ENCODE measurements around the gene SENP5. TPM values are rescaled to one million over a fixed set of nuclear protein-coding genes. Genes with fewer than 3 reads are reported as not detected.

Gene SENP5
- total RNA-seq (2021; ENCODE audit: unreplicated experiment): 27.6 TPM
- 11.0 and 11.5 TPM in 2 replicates for polyA plus RNA-seq (2012)
- percentile 85 among the genes with signal in this experiment for Bru-seq, nascent RNA
- percentile 88 among the genes with signal in this experiment for BruChase-seq, experiment 1, labeled RNA remaining after a 6-hour chase
- percentile 90 among the genes with signal in this experiment for BruChase-seq, experiment 2, labeled RNA remaining after a 2-hour chase
- long read RNA-seq, full-length matches to known transcripts: 24 of 42 reads
- long read RNA-seq, partial matches to known transcripts: 3 of 42 reads
- long read RNA-seq, other reads (novel, unspliced or antisense): 15 of 42 reads

DNA sequence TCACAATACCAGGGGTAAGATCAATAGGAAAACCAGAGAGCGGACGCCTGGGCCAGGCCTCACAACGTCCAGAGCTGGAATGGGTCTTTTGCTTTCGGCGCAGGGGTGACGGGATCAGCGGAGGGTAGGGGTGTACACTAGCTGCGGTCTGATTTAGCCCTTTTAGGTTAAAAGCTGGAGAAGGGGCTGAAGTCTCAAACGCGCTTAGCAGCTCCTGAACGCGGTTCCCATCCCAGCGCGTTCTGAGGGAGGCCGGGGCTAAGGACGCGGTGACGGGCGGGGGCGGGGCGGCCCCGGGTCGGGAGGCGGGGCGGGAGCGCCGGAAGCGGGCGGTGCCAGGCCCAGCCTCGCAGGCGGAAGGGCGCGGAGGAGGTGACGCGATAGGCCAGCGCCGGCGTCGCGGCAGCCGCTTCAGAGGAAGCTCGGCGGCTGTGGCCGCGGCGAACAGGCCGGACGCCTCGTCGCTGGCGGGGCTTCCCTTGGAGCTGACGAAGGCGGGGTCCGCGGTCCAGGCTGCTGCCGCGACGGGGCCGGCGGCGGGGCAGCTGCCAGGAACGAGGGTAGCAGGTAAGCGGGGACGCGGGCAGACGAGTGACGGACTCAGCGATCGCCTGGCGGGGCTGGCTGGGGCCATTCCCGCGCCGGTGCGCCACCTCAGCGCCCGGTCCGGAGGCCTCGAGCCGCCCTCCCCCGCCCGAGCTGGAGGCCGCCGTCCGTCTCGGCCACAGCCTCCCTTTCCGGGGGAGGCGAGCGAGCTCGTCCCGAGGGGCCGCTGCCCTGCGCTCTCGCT, at the start of gene SENP5:
TSS of gene SENP5 (plus strand) at position 414 of the 790 bp plus-strand sequence. CDS start 17,262 bp downstream, outside the sequence.
- Histone ChIP-seq H3K9me2 (ENCODE audit: insufficient read depth) (no peaks in the 10 kb centered on the region), H3K4me2 (ENCODE audit: low read length) (peak within 1 kb of the TSS; percentile 79), H2AFZ (ENCODE audit: low read depth, low read length, poor library complexity, severe bottlenecking) (peak within 1 kb of the TSS; percentile 28), H3K9me3 (ENCODE audit: control insufficient read depth in 1 of 2, insufficient read depth in 1 of 2, low read depth in 1 of 2, low read length in 2 of 2) (no peaks in the 10 kb centered on the region), H3K9ac (ENCODE audit: low read length) (peak within 1 kb of the TSS; percentile 82), H4K20me1 (ENCODE audit: insufficient read depth) (peaks cover 4% of the 10 kb centered on the region; the same call in 1 of the 2 replicates), H3K4me3 (replicated peaks in 1 of 2; ENCODE audit: low read depth in 1 of 2, low read length in 2 of 2) (peak within 1 kb of the TSS; percentile 79 to 97), H3K79me2 (ENCODE audit: insufficient read depth, low read length) (peaks cover 49% of the 10 kb centered on the region), H3K36me3 (ENCODE audit: control insufficient read depth in 1 of 2, insufficient read depth in 2 of 2, low read length in 2 of 2) (peaks cover 0 to 4% of the 10 kb centered on the region in 2 experiments; a peak in 2 of 4 replicates), H3K4me1 (ENCODE audit: control insufficient read depth in 1 of 2, insufficient read depth in 2 of 2, low read length in 2 of 2) (peaks cover 7 to 13% of the 10 kb centered on the region in 2 experiments; a peak in 3 of 4 replicates), H3K27ac (ENCODE audit: low read depth, low read length) (peak within 1 kb of the TSS; percentile 57), H3K27me3 (ENCODE audit: insufficient read depth, low read length) (no peaks in the 10 kb centered on the region)
- RAD21 ChIA-PET (ENCODE audit: low non-redundant PET in 1 of 2, low total read pairs in 2 of 2, uncharacterized antibody in 2 of 2, unreplicated experiment in 2 of 2): no interaction called here
- POLR2A ChIA-PET: interaction anchor here (0.7 to 1.4 kb wide), 5 partner anchors 13 to 128 kb away, joined by 3 to 6 read pairs (median 4); partner anchors contain the start of genes NCBP2 and PAK2
- peak; percentile 94 for ATAC-seq
- CTCF ChIA-PET: interaction anchor here (1.2 to 1.3 kb wide), 2 partner anchors 30 to 74 kb away, joined by 3 to 5 read pairs; partner anchors contain the start of gene NCBP2
- intact Hi-C loops (cut with micrococcal nuclease): no loop called here
- BruUV-seq (replicated peaks): no TSS peak
- DNase-seq (ENCODE audit: low read depth, low spot score): peak; percentile 62
- no peak for TF ChIP-seq FOSL1 (IDR thresholded peaks at IDR 0.05; ENCODE audit: low read depth)
- TF ChIP-seq ZFX (IDR thresholded peaks at IDR 0.05): peak; percentile 94
- no peak; the same call in 1 of the 2 replicates for TF ChIP-seq SP1 (IDR thresholded peaks at IDR 0.05; ENCODE audit: low read depth)
- no peak for TF ChIP-seq EZH2 (IDR thresholded peaks at IDR 0.05)
- TF ChIP-seq, protein P1, sequence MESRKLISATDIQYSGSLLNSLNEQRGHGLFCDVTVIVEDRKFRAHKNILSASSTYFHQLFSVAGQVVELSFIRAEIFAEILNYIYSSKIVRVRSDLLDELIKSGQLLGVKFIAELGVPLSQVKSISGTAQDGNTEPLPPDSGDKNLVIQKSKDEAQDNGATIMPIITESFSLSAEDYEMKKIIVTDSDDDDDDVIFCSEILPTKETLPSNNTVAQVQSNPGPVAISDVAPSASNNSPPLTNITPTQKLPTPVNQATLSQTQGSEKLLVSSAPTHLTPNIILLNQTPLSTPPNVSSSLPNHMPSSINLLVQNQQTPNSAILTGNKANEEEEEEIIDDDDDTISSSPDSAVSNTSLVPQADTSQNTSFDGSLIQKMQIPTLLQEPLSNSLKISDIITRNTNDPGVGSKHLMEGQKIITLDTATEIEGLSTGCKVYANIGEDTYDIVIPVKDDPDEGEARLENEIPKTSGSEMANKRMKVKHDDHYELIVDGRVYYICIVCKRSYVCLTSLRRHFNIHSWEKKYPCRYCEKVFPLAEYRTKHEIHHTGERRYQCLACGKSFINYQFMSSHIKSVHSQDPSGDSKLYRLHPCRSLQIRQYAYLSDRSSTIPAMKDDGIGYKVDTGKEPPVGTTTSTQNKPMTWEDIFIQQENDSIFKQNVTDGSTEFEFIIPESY (IDR thresholded peaks at IDR 0.05; ENCODE audit: extremely low read depth, insufficient replicate concordance, low read length): peak; percentile 30
- no peak for TF ChIP-seq EZH2phosphoT487 (IDR thresholded peaks at IDR 0.05; ENCODE audit: borderline replicate concordance)
- TF ChIP-seq ZNF274 (IDR thresholded peaks at IDR 0.05; ENCODE audit: low read depth, low read length): no peak
- TF ChIP-seq, protein P2, sequence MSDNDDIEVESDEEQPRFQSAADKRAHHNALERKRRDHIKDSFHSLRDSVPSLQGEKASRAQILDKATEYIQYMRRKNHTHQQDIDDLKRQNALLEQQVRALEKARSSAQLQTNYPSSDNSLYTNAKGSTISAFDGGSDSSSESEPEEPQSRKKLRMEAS (IDR thresholded peaks at IDR 0.05): peak; percentile 64
- TF ChIP-seq SIN3A (IDR thresholded peaks at IDR 0.05; ENCODE audit: low read depth): peak; percentile 88
- TF ChIP-seq EGR1 (IDR thresholded peaks at IDR 0.05; ENCODE audit: low read depth): 0 out of 2 replicates have a peak, but pooled peaks have one; percentile 22
- TF ChIP-seq RAD21 (IDR thresholded peaks at IDR 0.05; ENCODE audit: low read depth): no peak
- peak; percentile 84 for TF ChIP-seq YY1 (IDR thresholded peaks at IDR 0.05; ENCODE audit: extremely low read depth, insufficient replicate concordance, low read depth, low read length)
- TF ChIP-seq POLR2AphosphoS5 (IDR thresholded peaks at IDR 0.05; ENCODE audit: low read depth, low read length): peak; percentile 97
- peak; percentile 90 for TF ChIP-seq POLR2A (IDR thresholded peaks at IDR 0.05; ENCODE audit: borderline replicate concordance, extremely low read depth, insufficient read depth, insufficient read length)
- TF ChIP-seq JUND (IDR thresholded peaks at IDR 0.05): no peak
- TF ChIP-seq, protein P3, sequence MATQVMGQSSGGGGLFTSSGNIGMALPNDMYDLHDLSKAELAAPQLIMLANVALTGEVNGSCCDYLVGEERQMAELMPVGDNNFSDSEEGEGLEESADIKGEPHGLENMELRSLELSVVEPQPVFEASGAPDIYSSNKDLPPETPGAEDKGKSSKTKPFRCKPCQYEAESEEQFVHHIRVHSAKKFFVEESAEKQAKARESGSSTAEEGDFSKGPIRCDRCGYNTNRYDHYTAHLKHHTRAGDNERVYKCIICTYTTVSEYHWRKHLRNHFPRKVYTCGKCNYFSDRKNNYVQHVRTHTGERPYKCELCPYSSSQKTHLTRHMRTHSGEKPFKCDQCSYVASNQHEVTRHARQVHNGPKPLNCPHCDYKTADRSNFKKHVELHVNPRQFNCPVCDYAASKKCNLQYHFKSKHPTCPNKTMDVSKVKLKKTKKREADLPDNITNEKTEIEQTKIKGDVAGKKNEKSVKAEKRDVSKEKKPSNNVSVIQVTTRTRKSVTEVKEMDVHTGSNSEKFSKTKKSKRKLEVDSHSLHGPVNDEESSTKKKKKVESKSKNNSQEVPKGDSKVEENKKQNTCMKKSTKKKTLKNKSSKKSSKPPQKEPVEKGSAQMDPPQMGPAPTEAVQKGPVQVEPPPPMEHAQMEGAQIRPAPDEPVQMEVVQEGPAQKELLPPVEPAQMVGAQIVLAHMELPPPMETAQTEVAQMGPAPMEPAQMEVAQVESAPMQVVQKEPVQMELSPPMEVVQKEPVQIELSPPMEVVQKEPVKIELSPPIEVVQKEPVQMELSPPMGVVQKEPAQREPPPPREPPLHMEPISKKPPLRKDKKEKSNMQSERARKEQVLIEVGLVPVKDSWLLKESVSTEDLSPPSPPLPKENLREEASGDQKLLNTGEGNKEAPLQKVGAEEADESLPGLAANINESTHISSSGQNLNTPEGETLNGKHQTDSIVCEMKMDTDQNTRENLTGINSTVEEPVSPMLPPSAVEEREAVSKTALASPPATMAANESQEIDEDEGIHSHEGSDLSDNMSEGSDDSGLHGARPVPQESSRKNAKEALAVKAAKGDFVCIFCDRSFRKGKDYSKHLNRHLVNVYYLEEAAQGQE (IDR thresholded peaks at IDR 0.05; ENCODE audit: low read depth): no peak
- no peak for TF ChIP-seq TCF7L2 (IDR thresholded peaks at IDR 0.05; ENCODE audit: borderline replicate concordance, extremely low read depth, insufficient read depth, insufficient read length)
- TF ChIP-seq CEBPB (IDR thresholded peaks at IDR 0.05; ENCODE audit: low read depth): no peak
- TF ChIP-seq, protein P4, sequence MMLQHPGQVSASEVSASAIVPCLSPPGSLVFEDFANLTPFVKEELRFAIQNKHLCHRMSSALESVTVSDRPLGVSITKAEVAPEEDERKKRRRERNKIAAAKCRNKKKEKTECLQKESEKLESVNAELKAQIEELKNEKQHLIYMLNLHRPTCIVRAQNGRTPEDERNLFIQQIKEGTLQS (IDR thresholded peaks at IDR 0.05): no peak
- peak; percentile 92 for TF ChIP-seq SRF (IDR thresholded peaks at IDR 0.05; ENCODE audit: low read depth)

Data from HCT116 (cell line).